SK-N-SH (cell line): ENCODE data around the gene ATP2B3. TPM values are rescaled to one million over a fixed set of nuclear protein-coding genes. Genes with fewer than 3 reads are reported as not detected.
A peak's percentile ranks its signal among the peaks of the same experiment; 100 is the strongest.

Experiments used
- CTCF ChIA-PET: fragments of 300-600, 350-600 bp; formaldehyde crosslinking; extraction: SDS; loops from one replicate; lab custom pipeline; 2021; lab: Yijun Ruan, JAX
- POLR2A ChIA-PET: fragments of 350-600 bp; sonication (Branson Sonifier 250); formaldehyde crosslinking; extraction: SDS; loops from one replicate; lab custom pipeline; 2020; ENCODE audit warnings: antibody characterized with exemption, inconsistent platforms; lab: Yijun Ruan, JAX
- DNase-seq: peaks from one replicate; pipeline ENCODE4 v3.0.0; 2012
- H2AFZ ChIP-seq: fragments of 200-600 bp; sonication (generic); 2 replicates; pipeline ENCODE4 v1.8.1; 2016; ENCODE audit warnings: antibody characterized with exemption, mild to moderate bottlenecking, low read depth
- H3F3A ChIP-seq: fragments of 200-600 bp; sonication (generic); replicated peaks from 2 replicates; pipeline ENCODE3; 2016; ENCODE audit warnings: antibody characterized with exemption, mild to moderate bottlenecking; ENCODE audit not compliant: insufficient read depth
- H3K27ac ChIP-seq, 2 experiments: fragments of 200-500 bp in 1 of 2; fragments of 200-600 bp in 1 of 2; sonication (Bioruptor generic) in 1 of 2; sonication (generic), shearing (Covaris generic) in 1 of 2; 2 replicates each; pipeline versions ENCODE4 v1.5.1 to v1.6.1; 2014 to 2016; ENCODE audit warnings: low read depth in 2 of 2, inconsistent platforms in 1 of 2, low read length in 1 of 2, mild to moderate bottlenecking in 1 of 2, mixed read lengths in 1 of 2
- H3K27me3 ChIP-seq: fragments of 200-600 bp; sonication (generic), shearing (Covaris generic); 2 replicates; pipeline ENCODE4 v1.6.1; 2016; ENCODE audit warnings: mixed run types; ENCODE audit not compliant: insufficient read depth
- H3K36me3 ChIP-seq, 2 experiments: fragments of 200-500 bp in 1 of 2; fragments of 200-600 bp in 1 of 2; sonication (Bioruptor generic) in 1 of 2; sonication (generic) in 1 of 2; replicated peaks in 1 of 2; 2 replicates each; pipeline versions ENCODE3 to v1.5.1; 2014 to 2016; ENCODE audit warnings: low read length in 1 of 2, mild to moderate bottlenecking in 1 of 2; ENCODE audit not compliant: insufficient read depth in 2 of 2, control insufficient read depth in 1 of 2
- H3K4me1 ChIP-seq, 2 experiments: fragments of 200-500 bp in 1 of 2; fragments of 200-600 bp in 1 of 2; sonication (Bioruptor generic) in 1 of 2; sonication (generic), shearing (Covaris generic) in 1 of 2; 2 replicates each; pipeline versions ENCODE4 v1.5.1 to v1.6.1; 2014 to 2016; ENCODE audit warnings: low read depth in 1 of 2, low read length in 1 of 2, mixed run types in 1 of 2; ENCODE audit not compliant: insufficient read depth in 2 of 2, control insufficient read depth in 1 of 2
- H3K4me2 ChIP-seq: fragments of 200-600 bp; sonication (generic), shearing (Covaris generic); 2 replicates; pipeline ENCODE4 v1.6.1; 2017; ENCODE audit warnings: mixed run types
- H3K4me3 ChIP-seq, 2 experiments: fragments of 200-500 bp in 1 of 2; fragments of 200-600 bp in 1 of 2; sonication (Bioruptor generic) in 1 of 2; sonication (generic), shearing (Covaris generic) in 1 of 2; 2 replicates each; pipeline versions ENCODE4 v1.5.1 to v1.8.1; 2014 to 2016; ENCODE audit warnings: low read depth in 2 of 2, inconsistent platforms in 1 of 2, low read length in 1 of 2, mild to moderate bottlenecking in 1 of 2, mixed read lengths in 1 of 2, moderate library complexity in 1 of 2
- H3K79me2 ChIP-seq: fragments of 200-600 bp; sonication (generic); 2 replicates; pipeline ENCODE4 v1.8.1; 2017; ENCODE audit warnings: mild to moderate bottlenecking; ENCODE audit not compliant: insufficient read depth
- H3K9ac ChIP-seq: fragments of 200-600 bp; sonication (generic); 2 replicates; pipeline ENCODE4 v1.6.1; 2017; ENCODE audit warnings: mixed run types
- H3K9me2 ChIP-seq: fragments of 200-600 bp; sonication (generic); 2 replicates; pipeline ENCODE4 v1.6.1; 2017; ENCODE audit warnings: mixed run types
- H3K9me3 ChIP-seq: fragments of 200-600 bp; sonication (generic); 2 replicates; pipeline ENCODE4 v1.6.1; 2017; ENCODE audit warnings: mixed run types, mild to moderate bottlenecking, moderate library complexity
- H4K20me1 ChIP-seq: fragments of 200-600 bp; sonication (generic); 2 replicates; pipeline ENCODE4 v1.6.1; 2017; ENCODE audit warnings: mild to moderate bottlenecking, mixed run types; ENCODE audit not compliant: insufficient read depth
- CHD2 ChIP-seq: fragments of 150-350 bp; IDR thresholded peaks from 2 replicates; pipeline ENCODE4 v1.6.1; 2018; ENCODE audit warnings: low read length; ENCODE audit not compliant: partially characterized antibody
- ELF1 ChIP-seq: IDR thresholded peaks from 2 replicates; pipeline ENCODE4 v1.4.0; 2012
- EZH2phosphoT487 ChIP-seq: fragments of 200-600 bp; sonication (generic); IDR thresholded peaks from 2 replicates; pipeline ENCODE4 v1.6.1; 2017; ENCODE audit warnings: low read depth, mixed run types, mild to moderate bottlenecking, antibody characterized with exemption, moderate library complexity, borderline replicate concordance
- FOXJ3 ChIP-seq: sonication (generic); formaldehyde crosslinking; IDR thresholded peaks from 2 replicates; pipeline ENCODE4 v1.5.1; 2020; ENCODE audit warnings: mild to moderate bottlenecking, missing genetic modification reagents
- FOXM1 ChIP-seq: IDR thresholded peaks from 2 replicates; pipeline ENCODE4 v1.4.0; 2012; ENCODE audit warnings: low read depth, mild to moderate bottlenecking
- GABPA ChIP-seq: IDR thresholded peaks from 2 replicates; pipeline ENCODE4 v1.4.0; 2012; ENCODE audit warnings: low read depth, mild to moderate bottlenecking
- MEF2A ChIP-seq: IDR thresholded peaks from 2 replicates; pipeline ENCODE4 v1.4.0; 2012; ENCODE audit warnings: low read depth, borderline replicate concordance
- RCOR1 ChIP-seq: fragments of 150-350 bp; IDR thresholded peaks from 2 replicates; pipeline ENCODE4 v1.6.1; 2017; ENCODE audit warnings: antibody characterized with exemption, low read length
- RFX5 ChIP-seq: IDR thresholded peaks from 2 replicates; pipeline ENCODE4 v1.6.1; 2012; ENCODE audit warnings: mild to moderate bottlenecking, improper control_type of control experiment, low read length
- RXRA ChIP-seq: IDR thresholded peaks from 2 replicates; pipeline ENCODE4 v1.4.0; 2012; ENCODE audit warnings: low read depth, mild to moderate bottlenecking, borderline replicate concordance
- SIN3A ChIP-seq: IDR thresholded peaks from 2 replicates; pipeline ENCODE4 v1.6.1; 2012; ENCODE audit warnings: low read depth, mild to moderate bottlenecking, low read length, moderate library complexity, borderline replicate concordance
- TAF1 ChIP-seq: IDR thresholded peaks from 2 replicates; pipeline ENCODE4 v1.6.1; 2012; ENCODE audit warnings: low read depth, mild to moderate bottlenecking, low read length, moderate library complexity, borderline replicate concordance
- TCF12 ChIP-seq: IDR thresholded peaks from 2 replicates; pipeline ENCODE4 v1.4.0; 2012
- TEAD4 ChIP-seq: IDR thresholded peaks from 2 replicates; pipeline ENCODE4 v1.4.0; 2012; ENCODE audit warnings: mild to moderate bottlenecking, borderline replicate concordance; ENCODE audit not compliant: insufficient read depth
- WGBS: methylation state at CpG from one replicate; pipeline ENCODE4 v1.1.6; 2017; ENCODE audit warnings: low lambda C conversion rate; 5-methylcytosine and 5-hydroxymethylcytosine counted together
- polyA plus RNA-seq, 3 experiments: library from polyadenylated mRNA; depleted of rRNA; stranded (reverse); fragments of >200 nt; gene quantifications; 2 replicates each; pipeline ENCODE4 v1.2.3, GENCODE V29; 2012
- TF ChIP-seq, protein P1 (sequence below): fragments of 150-350 bp; IDR thresholded peaks from 2 replicates; pipeline ENCODE4 v1.6.1; 2017; ENCODE audit warnings: antibody characterized with exemption, low read length, low read depth, borderline replicate concordance
- TF ChIP-seq, protein P2 (sequence below): IDR thresholded peaks from 2 replicates; pipeline ENCODE4; 2012
- TF ChIP-seq, protein P3 (sequence below): IDR thresholded peaks from 2 replicates; pipeline ENCODE4 v1.4.0; 2012; ENCODE audit warnings: low read depth
- TF ChIP-seq, protein P4 (sequence below): IDR thresholded peaks from 2 replicates; pipeline ENCODE4 v1.6.1; 2012; ENCODE audit warnings: mild to moderate bottlenecking, low read depth, low read length, moderate library complexity

Gene ATP2B3
- polyA plus RNA-seq, 1 of the 3 experiments (the other 2 are of a cell fraction) = 0.16 TPM

GRCh38 chrX:153475751-153476281 lies 41.6 kb upstream of the ATP2B3 start:
- Histone ChIP-seq H3K36me3 (no peaks in the 10 kb centered on the region), H2AFZ (no peak overlapping the region), H3K4me3 (no peak overlapping the region), H3F3A (no peaks in the 10 kb centered on the region), H3K4me1 (peaks cover 21 to 42% of the 10 kb centered on the region in 2 experiments; a peak in 3 of 4 replicates), H3K4me2 (peak overlapping the region; percentile 54; the same call in 1 of the 2 replicates), H3K79me2 (no peaks in the 10 kb centered on the region), H3K27ac (peak overlapping the region; percentile 72 to 94), H3K9me3 (no peaks in the 10 kb centered on the region), H3K27me3 (no peaks in the 10 kb centered on the region), H4K20me1 (no peaks in the 10 kb centered on the region), H3K9me2 (no peaks in the 10 kb centered on the region), H3K9ac (peak overlapping the region; percentile 23; the same call in 1 of the 2 replicates)
- POLR2A ChIA-PET = interaction anchor here (2.4 kb wide), 1 partner anchor 15 kb away, joined by 13 read pairs; no protein-coding TSS in a partner anchor
- no peak for DNase-seq
- TF ChIP-seq TCF12 (no peak), MEF2A (no peak), TAF1 (no peak), RXRA (no peak), TEAD4 (no peak), FOXJ3 (CRISPR knock-in tag) (no peak), RCOR1 (no peak), SIN3A (no peak), GABPA (no peak), FOXM1 (no peak), CHD2 (no peak), ELF1 (no peak), RFX5 (no peak), EZH2phosphoT487 (no peak)
- TF ChIP-seq, protein P1, sequence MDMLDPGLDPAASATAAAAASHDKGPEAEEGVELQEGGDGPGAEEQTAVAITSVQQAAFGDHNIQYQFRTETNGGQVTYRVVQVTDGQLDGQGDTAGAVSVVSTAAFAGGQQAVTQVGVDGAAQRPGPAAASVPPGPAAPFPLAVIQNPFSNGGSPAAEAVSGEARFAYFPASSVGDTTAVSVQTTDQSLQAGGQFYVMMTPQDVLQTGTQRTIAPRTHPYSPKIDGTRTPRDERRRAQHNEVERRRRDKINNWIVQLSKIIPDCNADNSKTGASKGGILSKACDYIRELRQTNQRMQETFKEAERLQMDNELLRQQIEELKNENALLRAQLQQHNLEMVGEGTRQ = no peak
- TF ChIP-seq, protein P2, sequence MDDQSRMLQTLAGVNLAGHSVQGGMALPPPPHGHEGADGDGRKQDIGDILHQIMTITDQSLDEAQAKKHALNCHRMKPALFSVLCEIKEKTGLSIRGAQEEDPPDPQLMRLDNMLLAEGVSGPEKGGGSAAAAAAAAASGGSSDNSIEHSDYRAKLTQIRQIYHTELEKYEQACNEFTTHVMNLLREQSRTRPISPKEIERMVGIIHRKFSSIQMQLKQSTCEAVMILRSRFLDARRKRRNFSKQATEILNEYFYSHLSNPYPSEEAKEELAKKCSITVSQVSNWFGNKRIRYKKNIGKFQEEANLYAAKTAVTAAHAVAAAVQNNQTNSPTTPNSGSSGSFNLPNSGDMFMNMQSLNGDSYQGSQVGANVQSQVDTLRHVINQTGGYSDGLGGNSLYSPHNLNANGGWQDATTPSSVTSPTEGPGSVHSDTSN = no peak
- TF ChIP-seq, protein P3, sequence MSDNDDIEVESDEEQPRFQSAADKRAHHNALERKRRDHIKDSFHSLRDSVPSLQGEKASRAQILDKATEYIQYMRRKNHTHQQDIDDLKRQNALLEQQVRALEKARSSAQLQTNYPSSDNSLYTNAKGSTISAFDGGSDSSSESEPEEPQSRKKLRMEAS = no peak
- TF ChIP-seq, protein P4, sequence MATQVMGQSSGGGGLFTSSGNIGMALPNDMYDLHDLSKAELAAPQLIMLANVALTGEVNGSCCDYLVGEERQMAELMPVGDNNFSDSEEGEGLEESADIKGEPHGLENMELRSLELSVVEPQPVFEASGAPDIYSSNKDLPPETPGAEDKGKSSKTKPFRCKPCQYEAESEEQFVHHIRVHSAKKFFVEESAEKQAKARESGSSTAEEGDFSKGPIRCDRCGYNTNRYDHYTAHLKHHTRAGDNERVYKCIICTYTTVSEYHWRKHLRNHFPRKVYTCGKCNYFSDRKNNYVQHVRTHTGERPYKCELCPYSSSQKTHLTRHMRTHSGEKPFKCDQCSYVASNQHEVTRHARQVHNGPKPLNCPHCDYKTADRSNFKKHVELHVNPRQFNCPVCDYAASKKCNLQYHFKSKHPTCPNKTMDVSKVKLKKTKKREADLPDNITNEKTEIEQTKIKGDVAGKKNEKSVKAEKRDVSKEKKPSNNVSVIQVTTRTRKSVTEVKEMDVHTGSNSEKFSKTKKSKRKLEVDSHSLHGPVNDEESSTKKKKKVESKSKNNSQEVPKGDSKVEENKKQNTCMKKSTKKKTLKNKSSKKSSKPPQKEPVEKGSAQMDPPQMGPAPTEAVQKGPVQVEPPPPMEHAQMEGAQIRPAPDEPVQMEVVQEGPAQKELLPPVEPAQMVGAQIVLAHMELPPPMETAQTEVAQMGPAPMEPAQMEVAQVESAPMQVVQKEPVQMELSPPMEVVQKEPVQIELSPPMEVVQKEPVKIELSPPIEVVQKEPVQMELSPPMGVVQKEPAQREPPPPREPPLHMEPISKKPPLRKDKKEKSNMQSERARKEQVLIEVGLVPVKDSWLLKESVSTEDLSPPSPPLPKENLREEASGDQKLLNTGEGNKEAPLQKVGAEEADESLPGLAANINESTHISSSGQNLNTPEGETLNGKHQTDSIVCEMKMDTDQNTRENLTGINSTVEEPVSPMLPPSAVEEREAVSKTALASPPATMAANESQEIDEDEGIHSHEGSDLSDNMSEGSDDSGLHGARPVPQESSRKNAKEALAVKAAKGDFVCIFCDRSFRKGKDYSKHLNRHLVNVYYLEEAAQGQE = no peak
- CTCF ChIA-PET = interaction anchor here (1.4 to 11.6 kb wide), 3 partner anchors 14 to 33 kb away, joined by 5 to 203 read pairs (median 13); no protein-coding TSS in a partner anchor
- WGBS = 68% methylated on average over 10 of the region's 11 CpGs
